GM21390 (cell line): Measurements from ENCODE around the gene ANO4.
"Not testable (repeated sequence)": the region's sequence is repeated elsewhere in the genome, so short reads cannot be mapped to it uniquely, and the experiment has no call there.

Experiments used
- ATAC-seq: cut with Tn5 transposase; IDR thresholded peaks from one replicate; pipeline ENCODE4 v1.9.1; 2021; ENCODE audit not compliant: unreplicated experiment

The ANO4 gene

DNA sequence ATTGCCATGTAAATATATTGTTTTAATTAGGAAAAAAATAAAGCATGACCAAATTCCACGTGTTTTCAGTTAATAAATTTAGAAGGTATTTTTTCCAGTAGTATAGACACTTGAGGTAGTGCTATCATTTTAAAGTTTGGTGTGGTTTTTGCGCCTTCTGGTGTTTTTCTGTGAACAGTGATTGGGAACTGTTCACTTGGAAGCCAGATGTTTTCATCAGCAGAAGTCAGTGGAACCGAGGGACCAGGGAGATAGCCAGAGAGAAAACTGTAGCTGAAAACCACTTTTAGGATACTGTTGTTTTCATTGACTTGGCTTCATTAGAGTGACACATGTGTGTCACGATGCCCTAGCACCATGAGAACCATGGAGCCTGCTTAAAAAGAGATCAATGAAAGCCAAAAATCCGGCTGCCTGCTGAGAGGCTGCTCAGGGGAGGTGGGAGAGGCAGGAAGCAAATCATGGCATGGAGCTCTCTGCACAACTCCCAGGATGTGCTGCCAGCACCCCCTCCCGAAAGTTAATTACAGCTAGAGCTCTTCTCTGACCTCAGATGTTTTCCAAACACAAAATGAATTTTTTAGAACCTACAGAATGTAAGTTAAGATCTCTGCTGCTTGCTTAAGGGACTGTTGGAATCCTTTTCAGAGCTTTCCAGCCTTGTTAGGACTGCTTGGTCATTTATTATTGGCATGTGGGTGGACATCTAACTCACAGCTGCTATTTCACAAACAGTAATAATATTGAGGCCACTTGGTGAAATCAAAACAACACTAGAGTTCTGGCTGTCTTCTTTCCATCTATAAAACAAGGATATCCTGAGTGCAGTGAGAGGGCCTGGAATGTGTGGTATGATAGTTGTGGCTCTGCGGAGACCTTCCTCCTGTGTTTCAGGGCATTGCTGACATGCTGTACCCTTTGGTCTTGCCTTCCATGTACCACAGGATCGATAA lies 192.3 kb downstream of the ANO4 start:
- ATAC-seq: no peak

DNA sequence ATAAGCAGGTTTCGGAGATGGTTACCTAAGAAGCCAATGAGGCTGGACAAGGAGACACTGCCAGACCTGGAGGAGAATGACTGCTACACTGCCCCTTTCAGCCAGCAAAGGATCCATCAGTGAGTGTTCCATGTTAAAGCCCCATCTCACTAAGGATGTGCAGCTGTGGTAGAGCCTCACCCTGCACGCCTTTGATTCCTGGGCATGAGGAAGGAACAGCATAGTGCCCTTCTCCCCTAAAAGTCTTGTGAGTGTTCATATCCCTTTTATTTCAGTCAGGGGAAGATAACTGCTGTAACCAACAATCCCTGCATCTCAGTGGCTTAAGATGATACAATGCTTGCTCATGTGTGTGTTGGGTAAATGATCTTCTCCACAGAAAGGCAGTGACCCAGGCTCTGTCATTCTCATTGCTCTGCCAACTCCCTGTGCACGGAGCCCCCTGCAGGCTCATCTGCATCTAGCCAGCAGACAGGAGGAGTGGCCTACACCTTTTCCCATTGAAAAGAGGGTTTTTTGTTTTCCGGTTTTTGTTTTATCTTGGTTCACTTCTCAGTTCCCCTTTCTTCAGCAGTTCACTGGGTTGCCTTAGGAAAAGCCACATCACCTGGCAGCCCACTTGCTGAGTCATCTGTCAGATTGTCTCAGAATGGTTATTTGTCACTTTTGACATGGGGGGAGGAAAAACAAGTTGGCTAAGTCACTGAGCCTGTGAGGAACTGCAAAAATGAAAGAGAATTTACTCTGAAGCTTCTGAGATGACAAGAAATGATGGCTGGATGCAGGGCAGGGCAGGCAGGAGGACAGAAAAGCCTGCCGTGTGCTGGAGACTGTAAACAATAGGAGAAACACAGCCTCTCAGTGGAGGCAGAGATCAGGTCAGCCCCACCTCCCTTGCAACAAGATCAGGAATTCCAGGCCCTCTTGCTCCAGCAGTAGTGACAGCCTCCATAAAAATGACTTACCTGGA lies 193.3 kb downstream of the ANO4 start:
- ATAC-seq: peak; percentile 97

DNA sequence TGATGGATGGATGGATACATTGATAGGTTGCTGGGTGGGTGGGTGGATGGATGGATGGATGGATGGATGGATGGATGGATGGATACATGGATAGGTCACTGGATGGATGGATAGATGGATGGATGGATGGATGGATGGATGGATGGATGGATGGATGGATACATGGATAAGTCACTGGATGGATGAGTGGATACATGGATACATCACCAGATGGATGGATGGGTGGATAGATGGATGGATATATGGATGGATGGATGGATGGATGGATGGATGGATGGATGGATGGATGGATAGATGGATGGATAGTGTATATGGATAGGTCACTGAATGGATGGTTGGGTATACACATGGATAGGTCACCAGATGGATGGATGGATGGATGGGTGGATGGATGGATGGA lies 194.9 kb downstream of the ANO4 start:
- ATAC-seq: not testable (repeated sequence)

DNA sequence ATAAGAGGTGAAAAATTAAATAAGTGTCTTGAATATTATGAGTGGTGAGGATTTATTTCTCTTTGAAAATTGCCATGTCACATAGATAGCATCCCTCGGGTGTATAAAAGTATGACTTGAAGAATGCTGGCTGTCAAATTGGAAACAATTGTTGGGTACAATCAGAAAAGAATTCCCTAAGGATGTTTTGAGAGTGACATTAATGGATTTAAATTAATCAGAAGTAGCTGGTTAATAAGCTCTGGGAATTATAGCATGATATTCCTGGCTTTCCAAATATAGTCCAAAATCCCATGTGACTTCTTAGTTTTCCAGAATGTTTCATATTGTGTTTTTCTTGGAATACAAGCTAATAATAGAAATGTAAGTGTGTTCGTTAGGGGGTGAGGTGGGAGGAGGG lies 196.5 kb downstream of the ANO4 start:
- no peak for ATAC-seq

DNA sequence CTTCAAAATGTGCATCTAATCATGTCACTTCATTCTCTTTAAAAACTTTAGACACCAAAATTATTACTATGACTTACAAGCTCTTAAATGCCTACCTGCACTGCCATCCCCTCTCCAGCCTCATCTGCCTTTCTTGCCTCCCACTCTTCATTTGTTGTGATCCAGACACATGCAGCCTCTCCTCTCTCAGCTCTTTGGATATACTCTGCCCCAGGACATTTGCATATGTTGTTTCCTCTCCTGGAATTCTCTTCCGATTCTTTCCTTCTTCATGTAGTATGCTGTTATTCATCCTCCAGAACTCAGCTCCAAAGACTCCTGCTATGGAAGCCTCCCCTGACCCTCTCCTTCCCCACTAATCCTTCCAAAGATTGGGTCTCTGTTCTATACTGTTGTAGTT lies 197.6 kb downstream of the ANO4 start:
- ATAC-seq: no peak

DNA sequence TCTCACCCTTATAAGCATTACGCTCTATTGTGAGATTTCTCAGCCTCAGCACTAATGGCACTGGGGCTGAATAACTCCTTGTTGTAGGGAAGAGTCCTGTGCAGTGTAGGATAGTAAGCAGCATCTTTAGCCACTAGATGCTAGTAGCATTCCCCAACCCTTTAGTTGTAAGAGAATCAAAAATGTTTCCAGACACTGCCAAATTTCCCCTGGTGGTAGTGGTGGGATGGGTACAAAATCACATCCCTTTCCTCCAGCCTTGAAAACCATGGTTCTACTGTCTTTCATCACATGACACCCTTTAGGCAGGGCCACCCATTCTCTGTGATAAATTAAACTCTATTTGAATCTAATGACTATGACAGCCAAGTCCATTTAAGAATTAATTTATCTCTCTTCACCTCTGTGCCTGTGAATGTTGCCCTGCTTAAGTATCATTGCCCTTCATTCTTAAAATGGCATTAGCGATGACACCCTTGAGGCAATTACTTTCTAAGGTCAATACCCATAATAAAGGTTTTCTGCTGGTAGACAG lies 199.4 kb downstream of the ANO4 start:
- no peak for ATAC-seq

DNA sequence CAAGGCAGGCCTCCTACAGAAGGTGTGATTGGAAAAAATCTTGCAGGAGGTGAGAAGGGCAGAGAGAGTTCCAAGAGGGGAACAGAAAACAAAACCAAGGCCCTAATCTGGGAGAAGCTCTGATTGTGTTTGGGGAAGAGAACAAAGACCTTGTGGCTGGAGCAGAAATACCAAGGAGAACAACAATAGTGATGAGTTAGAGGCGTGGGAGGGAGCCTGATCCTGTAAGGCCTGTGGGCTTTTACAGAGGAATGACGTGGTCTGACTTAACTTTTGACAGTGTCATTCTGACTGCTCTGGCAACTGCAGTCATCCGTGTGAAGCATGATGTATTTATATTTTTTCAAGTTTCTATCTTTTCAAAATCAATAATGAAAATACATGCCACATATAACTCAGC lies 200.6 kb downstream of the ANO4 start:
- peak; percentile 66 for ATAC-seq

DNA sequence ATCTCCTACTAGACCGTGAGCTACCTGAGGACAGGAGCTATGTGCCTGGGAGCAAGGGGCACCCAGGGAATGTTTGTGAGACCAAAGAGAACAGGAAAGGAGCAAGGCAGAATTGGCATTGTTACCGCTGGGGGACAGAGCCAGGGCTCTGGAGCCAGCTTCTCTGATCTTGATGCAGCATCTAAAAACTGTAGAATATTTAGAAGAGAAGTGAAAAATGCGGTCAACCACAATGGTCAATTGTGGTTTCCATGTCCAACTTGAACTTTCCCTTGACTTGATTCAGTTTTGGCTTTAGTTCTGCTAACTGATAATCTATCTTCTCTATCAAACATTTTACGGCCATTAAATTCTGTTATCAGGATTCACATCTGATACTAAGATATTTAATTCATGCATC lies 201.2 kb downstream of the ANO4 start:
- ATAC-seq: peak; percentile 78

DNA sequence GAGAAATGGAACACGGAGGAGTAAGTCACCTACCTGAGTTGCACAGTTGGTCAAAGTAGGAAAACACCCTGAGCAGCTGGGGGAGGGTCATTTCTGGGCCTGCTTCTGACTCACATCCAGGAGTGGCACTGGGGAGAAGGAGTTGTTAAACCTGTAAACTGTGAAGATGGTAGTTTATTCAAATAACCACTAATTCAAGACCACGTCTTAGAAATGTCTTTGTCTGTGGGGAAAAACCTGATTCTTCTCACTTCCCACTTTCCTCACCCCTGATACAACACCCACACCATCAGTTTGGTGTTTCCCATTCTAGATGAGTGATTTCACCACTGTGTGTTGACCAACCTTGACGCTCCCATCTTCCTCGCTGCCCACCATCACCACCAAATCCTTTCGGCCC lies 207.1 kb downstream of the ANO4 start:
- ATAC-seq: peak; percentile 85

DNA sequence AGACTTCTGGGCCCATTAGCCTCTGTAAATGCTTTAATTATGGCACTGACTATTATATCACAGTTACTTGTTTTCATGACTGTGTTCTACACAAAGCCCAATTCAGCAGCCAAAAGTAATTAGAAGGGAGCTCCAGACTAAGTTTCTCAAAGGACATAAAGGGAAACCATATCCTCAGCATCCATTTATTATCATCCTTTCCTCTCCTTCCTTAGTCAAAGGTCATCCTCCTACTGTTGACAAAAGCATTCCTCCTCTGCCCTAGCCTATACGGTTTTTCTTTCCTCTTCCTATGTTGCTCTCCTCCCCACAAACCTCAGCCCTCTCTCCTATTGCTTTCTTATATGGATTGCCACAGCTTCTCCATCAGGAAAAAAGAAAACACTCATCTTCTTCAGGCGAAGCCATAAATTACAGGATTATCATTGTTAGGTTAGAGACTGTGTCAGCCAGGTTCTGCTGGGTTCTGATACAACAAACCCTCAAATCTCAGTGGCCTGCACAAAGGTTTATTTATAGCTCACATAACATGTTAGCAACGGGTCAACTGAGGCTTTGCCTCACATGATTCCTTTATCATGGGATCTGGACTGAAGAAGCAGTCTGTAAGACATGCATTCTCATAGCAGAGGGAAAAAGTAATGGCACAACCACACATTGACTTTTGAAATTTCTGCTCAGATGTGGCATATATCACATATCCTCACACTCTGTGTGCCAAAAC lies 208.3 kb downstream of the ANO4 start:
- ATAC-seq: no peak

DNA sequence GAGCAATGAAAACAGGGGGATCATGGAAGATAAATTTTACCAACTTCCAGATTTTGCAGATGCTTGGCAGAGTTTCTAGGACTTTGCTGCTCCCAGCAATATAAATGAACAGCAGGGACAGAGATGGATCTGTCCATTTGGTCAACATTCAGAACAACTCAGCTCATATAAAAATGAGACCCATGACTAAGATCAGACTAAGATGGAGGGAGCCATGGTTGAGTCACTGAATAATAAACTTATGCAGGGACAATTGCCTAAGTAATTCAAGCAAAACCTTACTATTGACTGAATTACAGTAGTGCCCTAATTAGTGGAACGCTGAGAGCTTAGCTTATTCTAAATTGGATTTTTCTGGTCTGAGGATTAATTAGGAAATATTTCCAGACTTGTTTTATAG lies 210.3 kb downstream of the ANO4 start:
- no peak for ATAC-seq

DNA sequence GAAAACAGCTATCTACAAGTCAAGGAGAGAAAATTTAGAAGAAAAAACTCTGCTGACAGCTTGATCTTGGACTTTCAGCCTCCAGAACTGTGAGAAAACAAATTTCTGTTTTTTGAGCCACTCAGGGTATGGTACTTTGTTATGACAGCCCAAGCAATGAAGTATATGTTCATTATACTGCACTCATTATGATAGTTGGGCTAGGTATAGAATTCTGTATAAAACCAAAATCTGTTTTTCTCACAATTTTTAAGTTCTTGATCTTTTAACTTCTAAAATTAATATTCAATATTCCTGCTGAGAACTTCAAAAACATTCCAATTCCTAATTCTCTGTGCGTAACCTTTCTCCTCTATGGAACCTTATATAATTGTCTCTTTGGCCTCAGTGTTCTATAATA lies 214.7 kb downstream of the ANO4 start:
- no peak for ATAC-seq

DNA sequence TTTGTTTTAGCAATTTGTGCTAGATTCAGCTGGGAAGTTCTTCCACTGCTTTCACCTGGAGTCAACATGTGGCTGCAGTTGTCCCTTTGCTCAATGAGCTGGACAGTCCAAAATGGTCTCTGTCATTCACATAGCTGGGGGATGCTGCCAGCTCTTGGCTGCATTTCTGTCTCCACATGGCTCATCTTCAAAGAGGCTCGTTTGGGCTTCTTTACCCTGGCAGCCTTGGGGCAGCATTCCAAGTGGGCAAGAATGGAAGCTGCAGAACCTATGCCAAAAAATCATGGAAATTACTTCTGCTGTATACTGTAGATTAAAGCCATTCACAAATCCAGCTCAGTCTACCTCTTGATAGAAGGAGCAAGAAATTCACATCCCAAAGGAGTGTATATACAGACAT lies 216.3 kb downstream of the ANO4 start:
- ATAC-seq: no peak

DNA sequence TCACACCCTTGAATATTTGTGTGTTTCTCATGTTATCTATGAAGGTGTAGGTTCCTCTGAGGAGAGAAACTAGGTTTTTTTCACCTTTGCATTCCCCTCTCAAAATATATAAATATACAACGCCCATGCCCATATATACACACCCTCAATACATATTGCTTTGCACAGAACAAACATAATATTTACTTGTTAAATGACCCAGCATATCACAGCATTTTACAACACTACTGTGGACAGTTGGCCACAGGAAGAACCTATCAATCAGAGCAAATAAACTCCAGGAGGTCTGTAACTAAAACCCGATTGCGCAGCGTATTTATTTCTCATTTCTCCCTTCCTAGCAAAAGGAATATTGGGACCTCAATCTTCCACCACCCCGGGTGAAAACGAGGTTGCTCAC lies 219.4 kb downstream of the ANO4 start:
- no peak for ATAC-seq

DNA sequence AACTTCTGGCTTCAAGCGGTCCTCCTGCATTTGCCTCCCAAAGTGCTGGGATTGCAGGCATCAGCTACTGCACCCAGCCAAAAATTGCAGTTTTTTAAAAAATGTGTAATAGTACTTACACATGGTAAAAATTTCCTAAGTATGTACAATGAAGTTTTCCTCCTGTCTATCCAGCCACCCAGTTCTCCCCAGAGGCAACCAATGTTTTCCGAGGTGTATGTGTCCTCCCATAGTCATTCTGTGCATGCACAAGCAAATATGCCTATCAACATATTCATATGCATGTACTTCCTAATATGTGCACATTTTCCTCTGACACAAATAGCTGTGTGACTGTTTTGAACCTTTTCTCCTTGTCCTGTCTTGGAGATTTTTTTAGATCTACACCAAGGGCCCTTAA lies 220.5 kb downstream of the ANO4 start:
- ATAC-seq: no peak

DNA sequence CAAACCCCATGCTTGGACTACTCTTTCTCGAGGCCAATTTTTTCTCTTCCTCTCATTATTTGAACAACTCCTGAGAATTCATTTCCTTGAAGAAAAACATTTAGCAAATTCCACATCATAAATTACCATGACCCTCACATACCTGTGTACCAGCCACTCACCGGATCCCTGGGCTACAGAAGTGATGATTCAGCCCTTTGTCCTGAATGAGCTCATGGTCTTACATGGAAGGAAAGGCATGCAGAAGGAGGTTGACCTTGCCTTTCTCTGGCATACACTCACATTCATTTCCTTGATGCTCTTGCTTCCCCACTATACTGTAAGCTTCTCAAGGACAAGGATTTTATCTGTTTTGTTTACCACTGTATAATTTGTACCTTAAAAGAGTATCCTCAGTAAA lies 224.0 kb downstream of the ANO4 start:
- no peak for ATAC-seq

DNA sequence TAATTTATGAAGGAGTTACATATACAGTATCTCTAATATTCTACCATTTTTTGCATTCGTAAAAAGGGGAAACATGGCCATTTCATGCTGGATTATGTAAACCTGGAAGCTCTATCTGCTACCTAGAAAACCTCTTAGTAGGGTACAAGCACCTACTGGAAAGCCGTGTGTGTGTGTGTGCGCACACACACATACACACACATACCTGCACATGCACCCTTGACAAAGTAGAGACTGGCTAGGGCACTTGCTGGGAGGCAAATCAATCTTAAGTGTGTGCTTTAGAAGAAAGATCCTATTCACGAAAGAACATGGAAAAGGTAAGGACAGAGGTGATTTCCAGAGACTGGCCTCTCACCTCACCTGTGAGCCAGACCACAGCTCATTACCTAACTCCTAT lies 224.6 kb downstream of the ANO4 start:
- ATAC-seq: no peak

DNA sequence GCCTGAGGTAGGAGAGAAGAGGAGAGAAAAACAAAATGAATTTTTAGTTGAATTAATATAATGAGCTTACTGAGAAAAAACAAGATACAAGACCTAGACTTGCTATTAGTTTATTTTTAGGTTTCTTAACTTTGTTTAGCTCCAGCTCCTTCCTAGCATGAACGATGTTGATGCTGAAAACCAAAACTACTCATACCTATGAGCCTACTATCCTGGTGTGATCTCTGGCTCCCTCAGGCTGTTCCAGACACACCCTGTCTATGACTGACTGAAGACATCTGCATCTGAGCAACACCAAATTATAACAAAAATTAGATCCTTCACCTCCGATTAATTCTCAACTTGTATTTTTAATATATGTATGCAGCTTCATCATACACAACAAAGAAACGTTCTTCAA lies 225.1 kb downstream of the ANO4 start:
- ATAC-seq: no peak

DNA sequence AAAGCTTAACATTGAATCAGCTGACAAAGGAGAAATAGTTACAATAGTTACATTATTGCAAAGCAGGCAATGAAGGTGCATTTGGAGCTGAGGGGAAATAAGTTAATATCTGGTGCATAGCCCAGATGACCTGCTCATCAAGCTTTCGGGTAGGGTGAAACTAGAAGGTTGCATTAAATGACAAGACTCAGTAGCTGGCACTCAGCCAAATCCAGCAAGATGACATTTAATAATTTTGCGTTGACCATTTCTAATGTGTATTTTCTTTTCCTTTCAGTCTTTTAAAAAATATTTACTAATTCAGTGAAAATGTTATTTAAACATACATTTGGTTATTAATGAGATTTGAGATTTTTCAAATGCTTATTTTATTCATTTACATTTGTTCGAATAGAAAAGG lies 226.9 kb downstream of the ANO4 start:
- no peak for ATAC-seq

DNA sequence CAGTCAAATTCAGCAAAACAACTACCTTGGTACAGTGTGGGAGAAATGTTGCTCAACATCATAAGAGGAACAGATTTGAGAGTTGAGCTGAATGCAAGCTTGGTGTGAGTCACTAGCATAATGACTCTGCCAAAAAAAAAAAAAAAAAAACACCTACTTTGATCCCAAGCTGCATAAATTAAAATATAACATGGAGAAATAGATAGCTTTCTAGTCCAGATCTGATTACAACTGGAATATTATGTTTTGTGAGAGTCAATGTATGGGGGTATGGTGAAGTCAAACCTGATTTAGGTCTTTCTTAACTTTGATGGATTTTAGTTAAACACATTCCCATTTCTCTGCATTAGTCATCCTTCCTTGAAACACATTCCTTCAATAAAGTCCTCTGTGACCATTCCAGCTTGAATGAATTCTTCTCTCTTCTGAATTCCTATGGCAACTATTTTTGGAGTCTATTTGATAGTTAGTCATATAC lies 227.4 kb downstream of the ANO4 start:
- no peak for ATAC-seq

DNA sequence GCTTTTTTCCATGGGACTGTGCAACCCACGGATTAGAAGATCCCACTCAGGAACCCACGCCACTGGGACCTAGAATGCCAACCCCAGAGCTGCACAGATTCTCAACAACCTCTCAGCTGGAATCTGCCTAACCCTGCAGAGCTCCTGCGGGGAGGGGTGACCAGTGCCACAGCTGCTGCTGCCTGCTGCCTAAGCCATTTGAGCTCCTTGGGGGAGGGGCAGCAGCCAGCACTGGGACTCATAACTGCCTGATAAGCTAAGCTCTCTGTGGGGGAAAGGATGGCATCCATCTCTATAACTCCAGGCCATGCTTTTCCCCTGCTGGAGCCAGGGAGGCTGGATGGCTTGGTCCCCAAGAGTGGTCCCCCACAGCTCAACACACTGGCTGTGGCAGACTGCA lies 232.6 kb downstream of the ANO4 start:
- no peak for ATAC-seq
